ENCODE data around the gene CYP2D6. TPM values are rescaled to one million over a fixed set of nuclear protein-coding genes. Genes with fewer than 3 reads are reported as not detected.

CYP2D6 gene
- total and polyA plus RNA-seq, 2 of the 8 experiments (the other 6 are each of a cell fraction or from before 2014, with no cell fraction given) = 0.93 to 1.7 TPM

DNA sequence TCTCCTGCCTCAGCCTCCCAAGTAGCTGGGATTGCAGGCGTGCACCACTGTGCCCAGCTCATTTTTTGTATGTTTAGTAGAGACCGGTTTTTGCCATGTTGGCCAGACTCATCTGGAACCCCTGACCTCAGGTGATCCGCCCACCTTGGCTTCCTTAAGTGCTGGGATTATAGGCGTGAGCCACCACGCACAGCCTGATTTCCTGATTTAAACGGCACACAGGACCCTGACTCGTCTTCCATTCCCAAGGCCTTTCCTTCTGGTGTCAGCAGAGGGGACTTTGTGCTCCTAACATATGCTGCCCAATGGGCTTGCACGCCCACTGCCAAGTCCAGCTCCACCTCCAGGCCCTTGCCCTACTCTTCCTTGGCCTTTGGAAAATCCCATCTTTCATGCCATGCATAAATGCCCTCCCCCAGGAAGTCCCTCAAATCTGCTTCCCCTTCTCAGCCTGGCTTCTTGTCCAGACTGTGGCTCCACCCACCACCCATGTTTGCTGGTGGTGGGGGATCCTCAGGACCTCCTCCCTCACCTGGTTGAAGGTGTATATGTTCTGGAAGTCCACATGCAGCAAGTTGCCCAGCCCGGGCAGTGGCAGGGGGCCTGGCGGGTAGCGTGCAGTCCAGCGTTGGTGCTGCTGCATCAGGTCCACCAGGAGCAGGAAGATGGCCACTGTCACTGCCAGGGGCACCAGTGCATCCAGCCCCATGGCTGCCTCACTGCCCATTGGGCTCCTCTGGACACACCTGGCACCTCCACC lies 23.9 kb upstream of the CYP2D6 start:
- Histone ChIP-seq H3K9me3 (ENCODE audit: insufficient read depth in 2 of 2, low read depth in 1 of 2, low read length in 1 of 2) (no peaks in the 10 kb centered on the region), H3K4me3 (ENCODE audit: extremely low read depth in 1 of 4, insufficient read depth in 2 of 4, low read depth in 3 of 4, low read length in 4 of 4) (no peak overlapping the region), H3K27ac (ENCODE audit: low read depth, low read length) (no peak overlapping the region), H3K18ac (ENCODE audit: extremely low read depth, low read length) (no peak overlapping the region), H2AFZ (ENCODE audit: low read length) (no peak overlapping the region), H3K4ac (replicated peaks; ENCODE audit: insufficient read length, low read depth, low read length) (no peak overlapping the region), H3K14ac (ENCODE audit: insufficient read length) (no peak overlapping the region), H3K23me2 (ENCODE audit: low read depth, low read length) (no peaks in the 10 kb centered on the region), H2BK20ac (ENCODE audit: low read length) (no peak overlapping the region), H4K8ac (ENCODE audit: extremely low read depth, insufficient read depth, low read length) (no peak overlapping the region), H3K79me2 (ENCODE audit: control insufficient read depth in 1 of 2, insufficient read depth in 2 of 2, low read length in 2 of 2) (no peaks in the 10 kb centered on the region), H2BK12ac (ENCODE audit: low read depth, low read length) (no peak overlapping the region), H4K91ac (replicated peaks; ENCODE audit: insufficient read length, low read length) (no peak overlapping the region), H4K20me1 (replicated peaks in 1 of 2; ENCODE audit: control insufficient read depth in 1 of 2, insufficient read depth in 2 of 2, low read length in 2 of 2) (peaks cover 1 to 5% of the 10 kb centered on the region in 2 experiments), H3K4me1 (replicated peaks in 1 of 4; ENCODE audit: control insufficient read depth in 3 of 4, insufficient read depth in 4 of 4, low read length in 3 of 4) (no peaks in the 10 kb centered on the region; a peak in 1 of 7 replicates), H2BK5ac (ENCODE audit: low read depth, low read length) (no peak overlapping the region; the same call in 1 of the 2 replicates), H3K56ac (replicated peaks; ENCODE audit: insufficient read length, low read depth, low read length) (no peak overlapping the region), H3K4me2 (ENCODE audit: insufficient read depth in 1 of 2, low read depth in 2 of 2, low read length in 2 of 2) (no peak overlapping the region), H3K27me3 (replicated peaks in 1 of 4; ENCODE audit: control insufficient read depth in 3 of 4, extremely low read depth in 1 of 4, insufficient read depth in 3 of 4, low read length in 3 of 4) (no peaks in the 10 kb centered on the region), H3K79me1 (ENCODE audit: low read depth, low read length) (no peaks in the 10 kb centered on the region), H2BK120ac (replicated peaks; ENCODE audit: low read depth, low read length) (no peak overlapping the region), H3K9ac (replicated peaks in 1 of 4; ENCODE audit: extremely low read depth in 1 of 4, low read depth in 3 of 4, low read length in 3 of 4) (no peak overlapping the region), H2BK15ac (ENCODE audit: low read length) (no peak overlapping the region), H3K23ac (ENCODE audit: insufficient read length) (no peak overlapping the region), H4K5ac (ENCODE audit: insufficient read length, low read depth, low read length) (no peak overlapping the region), H2AK5ac (ENCODE audit: low read depth, low read length) (no peak overlapping the region), H3K36me3 (ENCODE audit: control insufficient read depth in 2 of 4, insufficient read depth in 4 of 4, low read length in 3 of 4) (0 out of 8 replicates have a peak, but pooled peaks cover 0 to 4% (median 0%) of the 10 kb centered on the region in 4 experiments)
- CTCF ChIA-PET (ENCODE audit: partially characterized antibody) = interaction anchor here (0.6 to 1.0 kb wide), 3 partner anchors 12 to 290 kb away, joined by 3 read pairs; no protein-coding TSS in a partner anchor
- POLR2A ChIA-PET (ENCODE audit: partially characterized antibody) = interaction anchor here (1.0 to 1.4 kb wide), 2 partner anchors 20 to 131 kb away, joined by 3 read pairs; no protein-coding TSS in a partner anchor
- 88% methylated on average over 12 of the region's 12 CpGs; no CpG with 5 or more reads in 1 of the 2 experiments for WGBS, 2 experiments (ENCODE audit: extremely low coverage in 1 of 2, insufficient coverage in 1 of 2, insufficient read length in 1 of 2, insufficient replicate concordance in 2 of 2, low coverage in 1 of 2, low lambda C conversion rate in 2 of 2, missing lambda C conversion rate in 1 of 2)
- DNase-seq (ENCODE audit: low read depth in 1 of 2, low spot score in 2 of 2) (no peak), FAIRE-seq (no peak)
- TF ChIP-seq SAP30 (IDR thresholded peaks at IDR 0.05; ENCODE audit: insufficient read depth, insufficient replicate concordance, low read length) (no peak), CTBP2 (IDR thresholded peaks at IDR 0.05; ENCODE audit: borderline replicate concordance, insufficient read depth, insufficient read length, low read length) (no peak), RBBP5 (IDR thresholded peaks at IDR 0.05; ENCODE audit: borderline replicate concordance, low read depth, low read length) (no peak), TBP (IDR thresholded peaks at IDR 0.05; ENCODE audit: low read depth, low read length) (no peak), TCF12 (IDR thresholded peaks at IDR 0.05; ENCODE audit: low read depth, low read length) (no peak), BRCA1 (IDR thresholded peaks at IDR 0.05; ENCODE audit: low read depth, low read length) (no peak), CBX8 (IDR thresholded peaks at IDR 0.05; ENCODE audit: borderline replicate concordance, low read depth, low read length) (no peak), BACH1 (IDR thresholded peaks at IDR 0.05; ENCODE audit: low read length) (no peak), NANOG (IDR thresholded peaks at IDR 0.05; ENCODE audit: insufficient read depth, low read depth, low read length, poor library complexity, severe bottlenecking) (no peak)
- TF ChIP-seq, protein P1, sequence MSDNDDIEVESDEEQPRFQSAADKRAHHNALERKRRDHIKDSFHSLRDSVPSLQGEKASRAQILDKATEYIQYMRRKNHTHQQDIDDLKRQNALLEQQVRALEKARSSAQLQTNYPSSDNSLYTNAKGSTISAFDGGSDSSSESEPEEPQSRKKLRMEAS (IDR thresholded peaks at IDR 0.05) = no peak
- TF ChIP-seq, protein P2, sequence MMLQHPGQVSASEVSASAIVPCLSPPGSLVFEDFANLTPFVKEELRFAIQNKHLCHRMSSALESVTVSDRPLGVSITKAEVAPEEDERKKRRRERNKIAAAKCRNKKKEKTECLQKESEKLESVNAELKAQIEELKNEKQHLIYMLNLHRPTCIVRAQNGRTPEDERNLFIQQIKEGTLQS (IDR thresholded peaks at IDR 0.05; ENCODE audit: insufficient read depth, low read depth, low read length) = no peak

All from H1 (cell line).